Measurements from ENCODE around the gene SCN2B. TPM values are rescaled to one million over a fixed set of nuclear protein-coding genes. Genes with fewer than 3 reads are reported as not detected.
A peak's percentile ranks its signal among the peaks of the same experiment; 100 is the strongest.

SCN2B gene
- total RNA-seq, 1 experiment from 2014 or later = not detected

DNA sequence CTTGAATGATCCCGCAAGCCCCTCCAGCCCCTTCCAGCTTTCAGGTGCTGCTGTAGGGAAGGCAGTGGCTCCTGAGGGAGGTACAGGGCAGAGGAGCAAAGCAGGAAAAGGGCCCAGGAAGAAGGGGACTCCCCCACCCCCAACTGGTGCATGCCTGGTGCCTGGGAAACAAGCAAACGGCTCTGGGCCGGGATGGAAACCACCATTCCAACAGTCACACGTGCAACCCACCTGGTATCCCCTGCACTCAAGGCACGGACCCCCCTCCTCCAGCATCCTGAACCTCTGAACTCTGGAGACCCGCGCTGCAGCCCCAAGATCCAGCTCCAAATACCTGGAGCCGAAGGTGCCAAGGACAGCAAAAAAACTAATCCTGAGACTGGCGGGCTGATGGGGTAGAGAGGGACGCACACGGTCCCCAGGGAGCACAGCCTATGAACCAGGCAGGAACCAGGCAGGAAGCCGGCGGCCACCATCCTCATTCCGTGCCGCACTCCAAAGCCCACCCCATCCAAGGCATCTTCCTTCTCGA is 24.4 kb downstream of the SCN2B start:
- H3K9me3 ChIP-seq = no peaks in the 10 kb centered on the region
- no peak for DNase-seq

DNA sequence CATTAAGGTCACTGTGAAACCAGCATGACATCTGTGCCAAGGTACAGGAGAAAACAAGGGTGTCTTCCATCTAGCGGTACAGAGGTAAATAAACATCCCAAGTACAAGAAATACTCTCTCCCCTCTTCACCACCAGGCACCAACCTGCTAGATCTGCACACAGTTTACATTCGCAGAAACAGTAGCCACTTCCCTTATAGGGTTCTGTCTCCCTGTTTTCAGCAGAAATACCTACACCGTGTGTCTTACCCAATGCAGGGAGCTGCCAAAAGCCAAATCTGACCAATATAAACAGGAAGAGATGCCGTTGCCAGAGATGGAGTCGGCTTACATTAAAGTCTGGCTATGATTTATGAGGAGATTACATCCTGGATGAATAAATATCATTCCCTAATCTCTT is 25.0 kb downstream of the SCN2B start:
- peaks cover 10% of the 10 kb centered on the region for H3K27me3 ChIP-seq
- no peak overlapping the region for H3K4me3 ChIP-seq
- no peaks in the 10 kb centered on the region for H3K9me3 ChIP-seq
- H3K36me3 ChIP-seq = no peaks in the 10 kb centered on the region
- peak; percentile 63 for DNase-seq

More for the DNA sequence above, 24.4 kb downstream of the SCN2B start:
- H3K27me3 ChIP-seq = peaks cover 14% of the 10 kb centered on the region; the same call in 1 of the 2 replicates
- H3K36me3 ChIP-seq = no peaks in the 10 kb centered on the region
- H3K4me3 ChIP-seq = no peak overlapping the region

DNA sequence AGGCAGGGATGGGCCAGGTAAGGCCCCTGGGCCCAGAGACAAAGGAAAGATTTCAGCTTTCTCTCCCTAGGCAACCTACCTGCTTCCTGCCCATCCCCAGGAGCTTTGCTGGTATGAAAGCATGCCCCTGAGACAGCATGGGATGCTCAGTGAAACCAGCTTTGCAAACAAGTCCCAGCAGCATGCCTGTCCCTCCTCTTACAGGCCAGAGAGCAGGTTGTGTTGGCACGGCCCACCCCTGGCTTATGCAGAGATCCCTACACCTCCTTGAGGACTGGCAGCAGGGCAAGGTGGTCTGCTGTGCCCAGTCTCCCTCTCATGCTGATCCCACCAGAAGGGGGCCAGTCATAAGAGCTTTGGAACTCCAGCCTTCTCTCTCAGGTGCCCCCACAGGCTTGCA is 26.9 kb downstream of the SCN2B start:
- no peak overlapping the region for H3K4me3 ChIP-seq
- no peak for DNase-seq
- no peaks in the 10 kb centered on the region for H3K36me3 ChIP-seq
- no peaks in the 10 kb centered on the region for H3K9me3 ChIP-seq
- H3K27me3 ChIP-seq = peaks cover 2% of the 10 kb centered on the region

DNA sequence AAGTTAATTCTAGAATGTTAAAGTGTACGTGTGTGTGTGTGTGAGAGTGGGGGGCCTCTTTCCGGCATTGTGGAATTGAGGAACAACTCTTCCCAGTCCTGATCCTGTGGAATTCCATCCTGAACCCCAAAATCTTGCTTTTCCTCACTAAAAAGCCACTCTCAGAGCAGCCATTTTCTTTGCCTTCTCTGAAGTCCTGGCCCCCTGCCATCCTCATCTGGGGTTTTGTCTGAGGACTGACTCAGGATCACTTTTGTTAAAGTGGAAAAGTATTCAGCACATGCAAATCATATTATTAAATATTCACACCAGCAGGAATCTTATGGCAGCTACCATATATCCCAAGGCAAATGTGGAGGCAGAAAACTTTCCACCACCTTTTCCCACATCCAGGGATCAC is 27.6 kb downstream of the SCN2B start:
- peaks cover 6% of the 10 kb centered on the region for H3K27me3 ChIP-seq
- DNase-seq = no peak
- H3K4me3 ChIP-seq = no peak overlapping the region
- no peaks in the 10 kb centered on the region for H3K36me3 ChIP-seq
- no peaks in the 10 kb centered on the region for H3K9me3 ChIP-seq

DNA sequence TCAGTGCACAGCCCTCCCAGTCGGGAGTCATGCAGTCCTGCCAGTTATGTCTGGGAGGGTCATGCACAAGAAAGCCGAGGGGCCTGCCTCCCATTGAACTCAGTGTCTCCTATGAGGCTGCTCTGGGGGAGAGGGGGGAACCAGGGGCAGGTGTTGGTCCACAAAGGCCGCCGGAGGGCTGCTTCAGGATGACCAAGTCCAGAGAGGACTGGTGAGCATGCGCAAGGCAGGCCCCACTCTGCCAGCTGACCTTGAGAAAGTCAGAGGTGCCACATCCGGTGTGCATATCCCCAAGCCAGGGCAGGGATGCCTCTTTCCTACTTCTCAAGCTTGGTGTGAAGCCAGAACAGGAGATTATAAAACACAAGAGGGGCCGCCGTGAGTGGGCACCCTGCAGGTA is 28.2 kb downstream of the SCN2B start:
- H3K36me3 ChIP-seq = no peaks in the 10 kb centered on the region
- no peak for DNase-seq
- H3K4me3 ChIP-seq = no peak overlapping the region
- H3K9me3 ChIP-seq = no peaks in the 10 kb centered on the region
- H3K27me3 ChIP-seq = peaks cover 11% of the 10 kb centered on the region; the same call in 1 of the 2 replicates

DNA sequence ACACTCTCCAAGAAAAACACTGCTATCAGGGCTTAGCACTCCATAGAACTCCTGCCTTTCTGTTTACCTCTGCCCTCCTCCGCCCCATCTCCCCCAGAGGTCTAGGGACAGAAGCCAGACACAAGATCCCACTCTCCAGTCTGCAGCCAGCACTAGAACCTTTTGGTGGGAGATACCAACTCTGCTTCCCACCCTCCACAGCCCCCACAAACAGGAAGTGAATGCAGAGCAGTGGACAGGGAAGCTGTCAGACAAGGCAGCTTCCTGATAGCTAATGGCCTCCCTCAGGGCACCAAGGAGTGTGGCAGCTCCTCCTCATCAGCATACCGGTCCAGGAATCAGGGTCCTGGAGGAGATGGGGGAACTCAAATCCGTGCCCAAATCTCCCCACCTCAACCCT is 28.9 kb downstream of the SCN2B start:
- Histone ChIP-seq H3K27me3 (peaks cover 11% of the 10 kb centered on the region; the same call in 1 of the 2 replicates), H3K4me3 (no peak overlapping the region), H3K36me3 (no peaks in the 10 kb centered on the region), H3K9me3 (no peaks in the 10 kb centered on the region)
- no peak for DNase-seq

DNA sequence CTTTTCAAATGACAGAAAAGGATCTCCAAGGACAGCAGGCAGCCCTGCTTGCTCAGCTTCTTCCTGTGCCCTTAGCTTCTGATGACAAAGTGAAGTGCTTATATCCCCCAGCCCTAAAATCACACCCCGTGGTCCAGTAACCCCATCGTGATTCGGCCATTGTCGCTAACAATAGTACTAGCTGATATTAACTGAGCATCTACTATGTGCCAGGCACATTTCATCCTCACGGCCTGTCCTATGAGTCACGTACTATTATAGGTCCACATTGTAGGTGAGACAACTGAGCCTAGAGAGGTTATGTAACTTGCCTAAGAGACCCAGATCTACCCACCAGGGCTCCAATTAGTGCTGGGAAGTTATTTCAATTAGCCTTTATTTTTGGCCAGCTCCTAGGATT is 29.9 kb downstream of the SCN2B start:
- H3K4me3 ChIP-seq = no peak overlapping the region
- no peak for DNase-seq
- peaks cover 11% of the 10 kb centered on the region; the same call in 1 of the 2 replicates for H3K27me3 ChIP-seq
- H3K36me3 ChIP-seq = no peaks in the 10 kb centered on the region
- no peaks in the 10 kb centered on the region for H3K9me3 ChIP-seq

DNA sequence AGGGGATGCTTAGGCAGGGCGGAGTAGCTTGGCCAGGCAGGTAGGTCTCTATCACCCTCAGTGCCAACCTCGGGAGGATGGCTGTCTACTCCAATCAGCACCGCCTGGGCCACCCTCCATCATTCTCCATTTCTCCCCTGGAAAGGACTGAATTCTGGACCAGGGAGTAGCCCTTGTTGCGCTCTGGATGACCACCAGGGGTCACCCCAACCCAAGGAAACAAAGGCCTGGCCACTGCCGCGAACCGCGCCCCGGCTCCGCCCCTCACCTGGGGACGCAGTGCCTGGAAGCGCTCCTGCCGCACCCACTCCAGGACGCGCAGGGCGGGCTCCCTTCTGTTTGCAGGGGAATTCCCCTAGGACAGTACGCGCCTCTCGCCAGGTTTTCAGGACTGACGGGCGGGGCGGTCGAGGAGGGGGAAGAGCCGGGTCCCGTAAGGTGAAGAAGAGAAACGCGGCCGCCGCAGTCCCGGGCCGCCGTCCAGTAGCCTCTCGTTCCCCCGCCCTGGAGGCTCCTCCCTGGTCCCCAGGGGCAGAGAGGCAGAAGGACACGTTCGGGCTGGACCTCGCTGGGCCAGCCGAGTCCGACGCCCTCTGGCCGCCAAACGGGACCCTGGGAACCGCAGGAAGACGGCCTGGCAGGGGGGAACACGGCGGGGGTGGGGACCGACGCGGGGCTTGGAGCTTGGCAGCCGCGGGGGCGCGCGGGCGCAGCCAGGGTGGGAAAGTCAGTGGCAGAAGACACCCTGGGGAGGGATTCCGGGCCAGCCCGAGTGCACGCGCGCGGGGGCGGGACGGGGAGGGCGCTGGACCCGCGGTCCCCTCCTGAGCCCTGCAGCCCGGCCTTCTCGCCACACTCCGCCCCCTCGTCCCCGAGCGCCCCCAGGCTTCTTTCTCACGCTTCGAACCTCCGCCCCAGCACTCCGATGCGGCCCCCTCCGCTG is 30.9 kb downstream of the SCN2B start:
- H3K4me3 ChIP-seq = peak overlapping the region; percentile 55
- DNase-seq = peak; percentile 70
- no peaks in the 10 kb centered on the region for H3K9me3 ChIP-seq
- peaks cover 11% of the 10 kb centered on the region; the same call in 1 of the 2 replicates for H3K27me3 ChIP-seq
- no peaks in the 10 kb centered on the region for H3K36me3 ChIP-seq

DNA sequence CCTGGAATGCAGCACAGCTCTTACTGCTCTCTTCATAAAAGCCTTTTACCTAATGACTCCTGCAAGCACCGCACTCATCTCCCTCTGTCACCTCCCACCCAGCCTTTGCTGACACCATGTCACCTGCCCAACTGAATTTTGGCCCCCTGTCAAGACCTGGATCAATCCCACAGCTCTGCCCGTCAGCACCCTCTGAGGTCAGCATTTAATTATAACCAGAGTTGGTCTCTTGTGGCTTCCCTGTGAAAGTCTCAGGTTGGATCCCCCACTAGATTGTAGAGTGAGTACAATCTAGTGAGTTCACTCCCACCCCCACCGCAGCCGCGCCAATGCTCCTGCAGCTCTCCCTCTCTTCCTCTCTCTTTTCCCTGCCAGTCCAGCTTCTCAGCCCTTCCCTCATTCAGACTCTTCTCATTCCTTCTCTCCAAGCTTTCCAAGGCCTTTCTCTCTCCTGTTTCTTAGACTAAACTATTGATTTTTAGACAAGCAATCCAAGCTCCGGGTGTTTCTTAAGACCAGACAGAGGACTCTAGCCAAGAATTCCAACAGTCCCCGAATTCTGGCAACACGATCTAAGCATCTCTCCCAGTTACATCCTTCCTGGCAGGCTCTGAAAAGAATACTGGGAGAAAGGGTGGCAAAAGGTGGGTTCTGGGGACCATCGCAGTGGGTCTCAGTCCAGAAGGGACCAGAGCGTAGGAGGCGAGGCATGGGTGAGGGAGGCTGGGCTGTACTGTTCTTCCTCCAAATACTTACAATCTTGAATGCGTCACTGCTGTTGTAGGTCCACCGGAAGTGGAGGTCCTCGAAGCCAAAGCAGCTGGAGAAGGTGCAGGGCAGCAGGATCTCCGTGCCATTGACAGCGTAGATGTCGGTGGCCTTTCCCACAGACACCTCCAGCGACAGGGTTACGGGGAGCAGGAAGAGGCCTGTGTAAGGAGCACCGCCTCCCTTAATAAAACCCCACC is 31.9 kb downstream of the SCN2B start:
- no peak overlapping the region for H3K4me3 ChIP-seq
- no peak for DNase-seq
- peaks cover 11% of the 10 kb centered on the region; the same call in 1 of the 2 replicates for H3K27me3 ChIP-seq
- no peaks in the 10 kb centered on the region for H3K9me3 ChIP-seq
- no peaks in the 10 kb centered on the region for H3K36me3 ChIP-seq

DNA sequence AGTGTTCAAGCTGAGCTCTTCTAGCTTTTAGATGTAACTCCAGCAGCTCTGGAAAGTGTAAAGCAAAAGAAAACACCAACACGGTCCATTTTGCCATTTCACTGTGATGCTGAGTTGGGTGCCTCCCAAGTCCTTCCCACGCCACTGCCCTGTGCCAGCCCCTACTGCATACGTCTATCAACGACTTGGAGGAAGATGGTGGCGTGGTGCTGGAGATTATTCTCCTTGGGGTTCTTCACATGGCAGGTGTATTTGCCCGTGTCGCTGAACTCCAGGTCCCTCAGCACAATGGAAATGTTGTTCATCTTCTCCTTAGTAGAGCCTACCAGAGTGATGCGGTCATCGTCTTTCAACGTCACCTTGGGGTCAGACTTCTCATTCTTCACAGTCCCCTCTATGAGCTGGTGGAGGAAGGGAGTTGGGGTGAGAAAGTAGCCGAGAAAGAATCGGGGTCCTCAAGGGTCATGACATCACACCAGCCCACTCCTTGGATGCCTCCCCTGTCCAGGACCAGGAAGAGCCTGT is 32.7 kb downstream of the SCN2B start:
- DNase-seq = no peak
- Histone ChIP-seq H3K9me3 (no peaks in the 10 kb centered on the region), H3K36me3 (no peaks in the 10 kb centered on the region), H3K27me3 (peaks cover 11% of the 10 kb centered on the region; the same call in 1 of the 2 replicates), H3K4me3 (no peak overlapping the region)

DNA sequence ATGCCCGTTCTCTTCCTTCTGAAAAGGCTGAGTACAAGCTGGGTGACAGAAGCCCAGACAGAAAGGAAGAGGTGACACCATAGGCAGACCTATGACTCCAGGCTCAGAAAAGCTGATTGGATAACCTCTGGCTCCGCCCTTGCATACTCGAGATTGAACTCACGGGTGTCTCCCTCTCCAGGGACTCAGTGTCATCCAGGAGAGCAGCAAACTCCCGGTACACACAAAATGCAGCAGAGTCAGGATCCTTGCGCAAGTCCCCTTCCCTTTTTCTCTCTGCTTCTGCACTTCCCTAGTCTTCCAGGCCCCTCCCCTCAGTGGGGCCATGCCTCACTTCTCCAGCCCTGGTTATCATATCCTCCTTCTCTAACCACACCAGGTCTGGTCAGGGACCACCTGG is 33.6 kb downstream of the SCN2B start:
- no peak for DNase-seq
- no peaks in the 10 kb centered on the region for H3K9me3 ChIP-seq
- peaks cover 11% of the 10 kb centered on the region; the same call in 1 of the 2 replicates for H3K27me3 ChIP-seq
- no peaks in the 10 kb centered on the region for H3K36me3 ChIP-seq
- no peak overlapping the region for H3K4me3 ChIP-seq

DNA sequence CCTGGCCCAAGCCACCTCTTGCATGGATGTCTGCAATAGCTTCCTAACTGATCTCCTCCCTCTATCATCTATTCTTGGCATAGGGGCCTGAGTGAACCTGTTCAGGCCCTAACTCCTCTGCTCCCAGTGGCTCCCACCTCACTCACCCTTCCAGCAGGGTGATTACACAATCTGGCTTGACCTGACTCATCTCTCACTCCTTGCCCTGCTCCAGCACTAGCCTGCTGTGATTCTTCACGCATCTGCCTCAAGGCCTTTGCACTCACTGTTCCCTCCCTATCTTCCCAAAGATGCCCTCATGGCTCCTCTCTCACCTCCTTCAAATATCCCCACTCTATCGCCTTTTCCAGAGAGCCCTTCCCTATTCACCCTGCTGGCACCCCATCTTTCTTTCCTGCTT is 34.4 kb downstream of the SCN2B start:
- H3K4me3 ChIP-seq = no peak overlapping the region
- no peaks in the 10 kb centered on the region for H3K9me3 ChIP-seq
- peaks cover 11% of the 10 kb centered on the region; the same call in 1 of the 2 replicates for H3K27me3 ChIP-seq
- no peaks in the 10 kb centered on the region for H3K36me3 ChIP-seq
- DNase-seq = peak; percentile 48

DNA sequence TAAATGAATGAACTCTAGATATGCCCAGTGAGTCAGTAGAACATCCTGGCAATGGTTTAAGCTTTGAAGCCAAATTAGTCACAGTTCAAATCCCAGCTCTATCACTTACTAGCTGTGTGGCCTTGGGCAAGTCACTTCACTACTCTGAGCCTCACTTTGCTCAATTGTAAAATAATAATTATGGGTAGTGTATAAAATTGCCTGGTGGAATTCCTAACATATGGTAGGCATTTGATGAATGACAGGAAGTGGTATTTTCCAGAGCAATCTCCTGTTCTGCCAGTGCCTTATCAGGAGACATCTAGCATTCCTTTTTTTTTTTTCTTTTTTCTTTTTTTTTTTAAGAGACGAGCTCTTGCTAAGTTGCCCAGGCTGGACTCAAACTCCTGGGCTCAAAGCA is 36.9 kb downstream of the SCN2B start:
- H3K36me3 ChIP-seq = no peaks in the 10 kb centered on the region
- no peak overlapping the region for H3K4me3 ChIP-seq
- DNase-seq = no peak
- H3K27me3 ChIP-seq = 0 out of 2 replicates have a peak, but pooled peaks cover 8% of the 10 kb centered on the region
- no peaks in the 10 kb centered on the region for H3K9me3 ChIP-seq

DNA sequence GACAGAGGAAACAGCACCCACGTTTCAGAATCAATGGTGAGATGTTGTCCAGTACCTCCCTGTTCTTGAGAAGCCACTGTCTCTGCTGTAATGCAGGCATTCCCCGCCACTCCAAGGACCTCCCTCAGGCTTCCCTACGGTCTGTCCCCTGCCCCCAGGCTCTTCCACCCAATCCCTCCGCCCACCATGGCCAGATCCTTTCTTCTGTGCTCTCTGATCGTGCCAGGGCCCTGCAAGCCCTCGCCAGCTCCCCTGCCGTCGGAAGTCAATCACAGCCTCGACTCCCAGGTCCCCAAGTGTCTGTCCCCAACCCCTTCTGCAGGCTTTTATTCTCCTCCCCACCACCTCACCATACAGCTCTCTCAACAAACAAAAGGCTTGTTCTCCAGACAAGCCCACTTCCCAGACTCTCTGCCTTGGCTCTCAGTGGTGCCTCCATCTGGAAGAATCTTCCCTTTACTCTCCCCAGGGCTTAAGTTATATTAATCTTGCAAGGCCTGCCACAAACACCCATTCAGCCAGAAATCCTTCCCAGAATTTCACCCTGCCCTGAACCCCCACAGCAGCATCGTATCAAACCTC is 37.5 kb downstream of the SCN2B start:
- no peaks in the 10 kb centered on the region for H3K9me3 ChIP-seq
- H3K36me3 ChIP-seq = no peaks in the 10 kb centered on the region
- 0 out of 2 replicates have a peak, but pooled peaks cover 5% of the 10 kb centered on the region for H3K27me3 ChIP-seq
- no peak overlapping the region for H3K4me3 ChIP-seq
- DNase-seq = no peak

DNA sequence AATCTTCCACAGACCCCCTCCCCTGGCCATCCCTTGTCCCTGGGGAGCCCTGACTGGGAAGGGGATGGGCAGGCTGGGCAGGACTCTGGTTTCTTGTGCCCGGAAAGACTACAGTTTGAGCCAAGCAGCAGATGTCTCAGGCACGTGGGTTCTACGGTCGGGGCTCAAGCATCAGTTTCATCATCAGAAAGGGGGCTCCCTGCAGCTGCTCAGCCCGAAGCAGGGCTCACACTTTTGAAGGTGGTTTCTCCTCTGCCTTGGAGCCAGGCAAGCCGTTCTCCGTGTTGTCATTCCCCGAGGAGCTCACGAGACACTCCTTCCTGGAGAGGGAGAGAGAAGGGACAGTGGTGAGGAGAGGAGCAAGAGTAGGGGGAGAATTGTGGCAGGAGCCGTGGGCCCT is 39.6 kb downstream of the SCN2B start:
- Histone ChIP-seq H3K9me3 (no peaks in the 10 kb centered on the region), H3K27me3 (no peaks in the 10 kb centered on the region), H3K4me3 (no peak overlapping the region), H3K36me3 (no peaks in the 10 kb centered on the region)
- DNase-seq = no peak

DNA sequence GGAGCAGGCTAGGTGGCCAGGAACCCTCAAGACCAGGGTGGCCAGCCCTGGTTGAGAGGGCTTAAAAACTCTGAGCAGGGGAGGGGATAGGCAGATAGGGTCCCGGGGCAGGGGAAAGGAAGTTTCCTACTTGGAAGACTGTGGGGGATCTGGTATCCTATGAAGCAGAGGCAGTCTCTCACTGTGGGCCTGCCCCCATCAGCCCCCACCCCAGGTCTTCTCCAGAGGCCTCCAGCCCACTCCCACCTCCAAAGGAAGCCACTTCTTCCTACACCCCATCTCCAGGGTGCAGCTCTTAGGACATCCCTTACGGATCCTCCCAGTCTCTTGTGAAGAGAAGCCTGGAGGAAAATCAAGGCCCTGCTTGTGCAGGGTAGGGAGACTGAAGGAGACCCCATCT is 40.1 kb downstream of the SCN2B start:
- Histone ChIP-seq H3K36me3 (no peaks in the 10 kb centered on the region), H3K4me3 (no peak overlapping the region), H3K9me3 (no peaks in the 10 kb centered on the region), H3K27me3 (no peaks in the 10 kb centered on the region)
- no peak for DNase-seq
